HCT116 (cell line): Measurements from ENCODE around the gene TLCD1. TPM values are rescaled to one million over a fixed set of nuclear protein-coding genes. Genes with fewer than 3 reads are reported as not detected.

Source experiments
- ATAC-seq: fragments of 200-7000 bp; cut with Tn5 transposase; 2 replicates; pipeline ENCODE4 v1.9.1; 2020; ENCODE audit warnings: mild to moderate bottlenecking, moderate library complexity
- BruUV-seq: library from RNA; stranded (reverse); fragments of 400-500 nt; replicated peaks from 2 replicates; lab custom pipeline; 2021; lab: Mats Ljungman, UMichigan
- CTCF ChIA-PET: fragments of 300-600 bp; sonication (Branson Sonifier 250); formaldehyde crosslinking; loops from one replicate; lab custom pipeline; 2021; ENCODE audit warnings: antibody characterized with exemption; lab: Charles Lee
- POLR2A ChIA-PET: fragments of 300-600, 350-600 bp; sonication (Branson Sonifier 250); formaldehyde crosslinking; loops from one replicate; lab custom pipeline; 2021; ENCODE audit warnings: antibody characterized with exemption; lab: Charles Lee
- RAD21 ChIA-PET, 2 experiments: fragments of 300-600 bp; sonication (Branson Sonifier 250); formaldehyde crosslinking; loops; one replicate each; lab custom pipeline; 2023; ENCODE audit warnings: low total read pairs in 2 of 2; ENCODE audit not compliant: uncharacterized antibody in 2 of 2, unreplicated experiment in 2 of 2, low non-redundant PET in 1 of 2; lab: Charles Lee
- DNase-seq: peaks from one replicate; pipeline ENCODE4 v3.0.0-alpha.2; 2010; ENCODE audit warnings: low read depth, low spot score
- H2AFZ ChIP-seq: fragments of 200-600 bp; shearing (Covaris generic), sonication (generic); 2 replicates; pipeline ENCODE4 v1.6.1; 2017; ENCODE audit warnings: low read depth, mixed run types, mixed read lengths, antibody characterized with exemption, low read length; ENCODE audit not compliant: poor library complexity, severe bottlenecking
- H3K27ac ChIP-seq: 2 replicates; pipeline ENCODE4 v1.5.1; 2012; ENCODE audit warnings: low read depth, low read length
- H3K27me3 ChIP-seq: fragments of 200-600 bp; sonication (generic); 2 replicates; pipeline ENCODE4 v1.6.1; 2016; ENCODE audit warnings: mixed run types, low read length, mixed read lengths; ENCODE audit not compliant: insufficient read depth
- H3K36me3 ChIP-seq, 2 experiments: fragments of 200-500 bp in 1 of 2; fragments of 200-600 bp in 1 of 2; sonication (Bioruptor generic) in 1 of 2; sonication (generic) in 1 of 2; 2 replicates each; pipeline versions ENCODE4 v1.5.1 to v1.6.1; 2014 to 2016; ENCODE audit warnings: low read length in 2 of 2, inconsistent platforms in 1 of 2, mixed read lengths in 1 of 2, mixed run types in 1 of 2; ENCODE audit not compliant: insufficient read depth in 2 of 2, control insufficient read depth in 1 of 2
- H3K4me1 ChIP-seq, 2 experiments: fragments of 200-600 bp in 1 of 2; sonication (generic) in 1 of 2; 2 replicates each; pipeline versions ENCODE4 v1.5.1 to v1.6.1; 2012 to 2017; ENCODE audit warnings: low read length in 2 of 2, inconsistent platforms in 1 of 2, mild to moderate bottlenecking in 1 of 2, mixed read lengths in 1 of 2, mixed run types in 1 of 2, moderate library complexity in 1 of 2; ENCODE audit not compliant: insufficient read depth in 2 of 2, control insufficient read depth in 1 of 2
- H3K4me2 ChIP-seq: fragments of 200-600 bp; sonication (generic); 2 replicates; pipeline ENCODE4 v1.6.1; 2017; ENCODE audit warnings: mixed run types, low read length, mixed read lengths
- H3K4me3 ChIP-seq, 2 experiments: fragments of 200-600 bp in 1 of 2; sonication (generic) in 1 of 2; replicated peaks in 1 of 2; 2 replicates each; pipeline ENCODE4 v1.5.1; 2011 to 2016; ENCODE audit warnings: low read length in 2 of 2, control low read depth in 1 of 2, low read depth in 1 of 2, mild to moderate bottlenecking in 1 of 2, mixed read lengths in 1 of 2, mixed run types in 1 of 2
- H3K79me2 ChIP-seq: fragments of 200-600 bp; sonication (generic); 2 replicates; pipeline ENCODE4 v1.6.1; 2017; ENCODE audit warnings: mild to moderate bottlenecking, mixed run types, low read length, moderate library complexity, mixed read lengths; ENCODE audit not compliant: insufficient read depth
- H3K9ac ChIP-seq: fragments of 200-600 bp; sonication (generic); 2 replicates; pipeline ENCODE4 v1.6.1; 2016; ENCODE audit warnings: low read length, mixed read lengths
- H3K9me2 ChIP-seq: fragments of 200-600 bp; sonication (generic), shearing (Covaris generic); 2 replicates; pipeline ENCODE4 v1.6.1; 2017; ENCODE audit warnings: mixed run types, mild to moderate bottlenecking, moderate library complexity; ENCODE audit not compliant: insufficient read depth
- H3K9me3 ChIP-seq, 2 experiments: fragments of 200-500 bp in 1 of 2; fragments of 200-600 bp in 1 of 2; sonication (Bioruptor generic) in 1 of 2; sonication (generic) in 1 of 2; 2 replicates each; pipeline ENCODE4 v1.6.1; 2014 to 2017; ENCODE audit warnings: low read length in 2 of 2, mixed read lengths in 2 of 2, inconsistent platforms in 1 of 2, low read depth in 1 of 2, mild to moderate bottlenecking in 1 of 2, mixed run types in 1 of 2, moderate library complexity in 1 of 2; ENCODE audit not compliant: control insufficient read depth in 1 of 2, insufficient read depth in 1 of 2
- H4K20me1 ChIP-seq: fragments of 200-600 bp; sonication (generic), shearing (Covaris generic); 2 replicates; pipeline ENCODE4 v1.6.1; 2017; ENCODE audit warnings: mixed run types, mild to moderate bottlenecking, moderate library complexity; ENCODE audit not compliant: insufficient read depth
- CEBPB ChIP-seq: IDR thresholded peaks from 2 replicates; pipeline ENCODE4 v1.6.1; 2012; ENCODE audit warnings: low read depth
- EGR1 ChIP-seq: IDR thresholded peaks from 2 replicates; pipeline ENCODE4 v1.6.1; 2012; ENCODE audit warnings: low read depth
- ELF1 ChIP-seq: IDR thresholded peaks from 2 replicates; pipeline ENCODE4 v1.6.1; 2012; ENCODE audit warnings: low read depth, borderline replicate concordance
- EZH2 ChIP-seq: fragments of 200-600 bp; sonication (generic); IDR thresholded peaks from 2 replicates; pipeline ENCODE4 v1.6.1; 2017; ENCODE audit warnings: antibody characterized with exemption, mixed run types
- EZH2phosphoT487 ChIP-seq: fragments of 200-600 bp; IDR thresholded peaks from 2 replicates; pipeline ENCODE4 v1.6.1; 2018; ENCODE audit warnings: antibody characterized with exemption, borderline replicate concordance
- JUND ChIP-seq: IDR thresholded peaks from 2 replicates; pipeline ENCODE4 v1.6.1; 2012
- POLR2A ChIP-seq: IDR thresholded peaks from 2 replicates; pipeline ENCODE4 v1.7.0; 2011; ENCODE audit warnings: borderline replicate concordance; ENCODE audit not compliant: insufficient read depth, insufficient read length; ENCODE audit errors: extremely low read depth
- POLR2AphosphoS5 ChIP-seq: IDR thresholded peaks from 2 replicates; pipeline ENCODE4 v1.6.1; 2011; ENCODE audit warnings: mild to moderate bottlenecking, low read depth, low read length, moderate library complexity
- RAD21 ChIP-seq: IDR thresholded peaks from 2 replicates; pipeline ENCODE4 v1.6.1; 2012; ENCODE audit warnings: low read depth, mild to moderate bottlenecking
- SIN3A ChIP-seq: IDR thresholded peaks from 2 replicates; pipeline ENCODE4 v1.6.1; 2012; ENCODE audit warnings: low read depth
- SP1 ChIP-seq: IDR thresholded peaks from 2 replicates; pipeline ENCODE4 v1.6.1; 2012; ENCODE audit warnings: low read depth
- SRF ChIP-seq: IDR thresholded peaks from 2 replicates; pipeline ENCODE4 v1.6.1; 2012; ENCODE audit warnings: low read depth
- TCF7L2 ChIP-seq: IDR thresholded peaks from 2 replicates; pipeline ENCODE4 v1.7.0; 2011; ENCODE audit warnings: borderline replicate concordance, inconsistent platforms; ENCODE audit not compliant: insufficient read depth, insufficient read length; ENCODE audit errors: extremely low read depth
- YY1 ChIP-seq: IDR thresholded peaks from 2 replicates; pipeline ENCODE4 v1.6.1; 2011; ENCODE audit warnings: low read length, low read depth, moderate library complexity, mild to moderate bottlenecking; ENCODE audit not compliant: insufficient replicate concordance; ENCODE audit errors: extremely low read depth
- ZNF274 ChIP-seq: fragments of 200-500 bp; sonication (Bioruptor generic); IDR thresholded peaks from 2 replicates; pipeline ENCODE4 v1.6.1; 2014; ENCODE audit warnings: mild to moderate bottlenecking, low read depth, low read length, inconsistent platforms
- intact Hi-C: fragments of 100-400 bp; cut with micrococcal nuclease; formaldehyde crosslinking; loops from 2 replicates; pipeline ENCODE4 v1.10.0; 2022
- total RNA-seq: library from RNA; stranded (reverse); gene quantifications from one replicate; pipeline ENCODE4 v1.2.1, GENCODE V29; 2021; ENCODE audit not compliant: unreplicated experiment
- TF ChIP-seq, protein P1 (sequence below), 3 experiments: fragments of 200-600 bp in 1 of 3; sonication (generic) in 1 of 3; IDR thresholded peaks in 2 of 3; conservative IDR thresholded peaks in 1 of 3; 2 replicates each; pipeline ENCODE4 v1.5.1; 2012 to 2017; ENCODE audit warnings: low read depth in 2 of 3, low read length in 2 of 3, antibody characterized with exemption in 1 of 3, borderline replicate concordance in 1 of 3, control low read depth in 1 of 3, mild to moderate bottlenecking in 1 of 3, mixed read lengths in 1 of 3, mixed run types in 1 of 3, moderate library complexity in 1 of 3; ENCODE audit not compliant: insufficient read depth in 1 of 3
- TF ChIP-seq, protein P2 (sequence below): IDR thresholded peaks from 2 replicates; pipeline ENCODE4 v1.6.1; 2012

TLCD1 gene
- total RNA-seq, 1 experiment from 2014 or later: 28.3 TPM

GRCh38 chr17:28707339-28707720 lies 18.7 kb downstream of the TLCD1 start (continued):
- TF ChIP-seq, protein P1, sequence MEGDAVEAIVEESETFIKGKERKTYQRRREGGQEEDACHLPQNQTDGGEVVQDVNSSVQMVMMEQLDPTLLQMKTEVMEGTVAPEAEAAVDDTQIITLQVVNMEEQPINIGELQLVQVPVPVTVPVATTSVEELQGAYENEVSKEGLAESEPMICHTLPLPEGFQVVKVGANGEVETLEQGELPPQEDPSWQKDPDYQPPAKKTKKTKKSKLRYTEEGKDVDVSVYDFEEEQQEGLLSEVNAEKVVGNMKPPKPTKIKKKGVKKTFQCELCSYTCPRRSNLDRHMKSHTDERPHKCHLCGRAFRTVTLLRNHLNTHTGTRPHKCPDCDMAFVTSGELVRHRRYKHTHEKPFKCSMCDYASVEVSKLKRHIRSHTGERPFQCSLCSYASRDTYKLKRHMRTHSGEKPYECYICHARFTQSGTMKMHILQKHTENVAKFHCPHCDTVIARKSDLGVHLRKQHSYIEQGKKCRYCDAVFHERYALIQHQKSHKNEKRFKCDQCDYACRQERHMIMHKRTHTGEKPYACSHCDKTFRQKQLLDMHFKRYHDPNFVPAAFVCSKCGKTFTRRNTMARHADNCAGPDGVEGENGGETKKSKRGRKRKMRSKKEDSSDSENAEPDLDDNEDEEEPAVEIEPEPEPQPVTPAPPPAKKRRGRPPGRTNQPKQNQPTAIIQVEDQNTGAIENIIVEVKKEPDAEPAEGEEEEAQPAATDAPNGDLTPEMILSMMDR (IDR thresholded peaks at IDR 0.05 in 2 of 3, conservative IDR thresholded peaks at IDR 0.05 in 1 of 3; ENCODE audit: borderline replicate concordance in 1 of 3, insufficient read depth in 1 of 3, low read depth in 2 of 3, low read length in 2 of 3): no peak
- no peak for TF ChIP-seq RAD21
- no peak for TF ChIP-seq TCF7L2

DNA sequence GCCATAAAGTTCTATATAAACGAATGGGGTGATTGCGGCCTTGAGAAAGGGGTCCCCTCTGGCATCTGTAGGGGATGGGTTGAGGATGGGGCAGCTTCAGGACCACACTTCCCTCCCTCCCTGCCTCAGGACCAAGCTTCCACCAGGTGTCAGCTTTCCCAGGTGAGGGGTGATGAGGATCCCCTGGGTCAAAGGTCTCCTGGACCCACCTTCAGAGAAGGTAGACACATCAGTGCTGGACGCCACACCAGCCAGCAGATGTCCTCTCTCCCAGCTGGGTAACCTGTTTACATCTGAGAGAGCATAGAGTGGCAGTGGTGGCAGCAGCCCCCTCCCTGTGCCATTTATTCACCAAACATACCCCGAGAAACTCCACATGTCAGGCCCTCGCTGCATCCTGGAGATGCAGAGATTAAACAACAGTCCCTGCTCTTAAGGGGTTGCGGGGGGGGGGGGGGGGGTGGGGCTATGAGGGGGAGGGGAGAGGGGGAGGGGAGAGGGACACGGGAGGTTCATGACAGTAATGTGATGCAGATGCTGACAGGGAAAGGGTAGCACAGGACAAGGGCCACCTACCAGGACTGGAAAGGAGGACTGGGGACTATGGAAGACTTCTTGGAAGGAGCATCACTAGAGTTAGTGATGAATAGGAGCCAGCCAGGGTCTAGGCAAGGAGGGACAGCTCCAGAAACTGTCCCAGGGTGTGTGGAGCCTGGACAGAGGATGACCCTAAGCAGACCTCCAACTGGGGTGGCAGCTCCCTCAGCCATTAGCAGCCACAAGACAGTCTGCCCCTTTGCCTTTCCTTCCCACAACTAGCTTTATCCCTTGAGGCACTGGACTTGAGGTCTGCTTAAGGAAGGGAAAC lies 19.3 kb downstream of the TLCD1 start:
- no peak overlapping the region for H3K27ac ChIP-seq
- no peak overlapping the region for H3K4me2 ChIP-seq
- TF ChIP-seq EZH2: no peak
- TF ChIP-seq TCF7L2: no peak
- TF ChIP-seq JUND: no peak
- TF ChIP-seq, protein P2, sequence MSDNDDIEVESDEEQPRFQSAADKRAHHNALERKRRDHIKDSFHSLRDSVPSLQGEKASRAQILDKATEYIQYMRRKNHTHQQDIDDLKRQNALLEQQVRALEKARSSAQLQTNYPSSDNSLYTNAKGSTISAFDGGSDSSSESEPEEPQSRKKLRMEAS: no peak
- TF ChIP-seq ZNF274: no peak
- TF ChIP-seq POLR2AphosphoS5: no peak
- TF ChIP-seq, protein P1 (IDR thresholded peaks at IDR 0.05 in 2 of 3, conservative IDR thresholded peaks at IDR 0.05 in 1 of 3; ENCODE audit: borderline replicate concordance in 1 of 3, insufficient read depth in 1 of 3, low read depth in 2 of 3, low read length in 2 of 3): no peak
- no peak for TF ChIP-seq RAD21
- no peak for TF ChIP-seq CEBPB
- no peak for TF ChIP-seq YY1
- TF ChIP-seq EGR1: no peak
- TF ChIP-seq SP1: no peak
- no peak for TF ChIP-seq SRF
- no peak for TF ChIP-seq EZH2phosphoT487
- TF ChIP-seq ELF1: no peak
- no peak for TF ChIP-seq POLR2A
- TF ChIP-seq SIN3A: no peak
- H3K9me2 ChIP-seq: no peaks in the 10 kb centered on the region
- H4K20me1 ChIP-seq: no peaks in the 10 kb centered on the region
- H3K4me3 ChIP-seq: no peak overlapping the region
- no peaks in the 10 kb centered on the region for H3K27me3 ChIP-seq
- intact Hi-C loops: no loop called here
- ATAC-seq: no peak
- no peak overlapping the region for H3K9ac ChIP-seq
- RAD21 ChIA-PET: no interaction called here
- peaks cover 4 to 8% of the 10 kb centered on the region in 2 experiments; a peak in 3 of 4 replicates for H3K36me3 ChIP-seq
- H3K4me1 ChIP-seq: peaks cover 8 to 15% of the 10 kb centered on the region in 2 experiments
- no peaks in the 10 kb centered on the region for H3K79me2 ChIP-seq
- no peak for DNase-seq
- no TSS peak for BruUV-seq
- H3K9me3 ChIP-seq: no peaks in the 10 kb centered on the region
- POLR2A ChIA-PET: no interaction called here
- no peak overlapping the region for H2AFZ ChIP-seq
- CTCF ChIA-PET: no interaction called here
